ENCODE data around the gene STK32A.
"Not testable (repeated sequence)": the region's sequence is repeated elsewhere in the genome, so short reads cannot be mapped to it uniquely, and the experiment has no call there.

STK32A gene

GRCh38 chr5:147348451-147348850, 113.6 kb downstream of the STK32A start:
- DNase-seq, result no peak

- DNase-seq, result no peak
These were observed 114.4 kb downstream of the STK32A start for GRCh38 chr5:147349241-147349640.

- no peak for DNase-seq
These were observed 124.3 kb downstream of the STK32A start for GRCh38 chr5:147359101-147359500.

DNA sequence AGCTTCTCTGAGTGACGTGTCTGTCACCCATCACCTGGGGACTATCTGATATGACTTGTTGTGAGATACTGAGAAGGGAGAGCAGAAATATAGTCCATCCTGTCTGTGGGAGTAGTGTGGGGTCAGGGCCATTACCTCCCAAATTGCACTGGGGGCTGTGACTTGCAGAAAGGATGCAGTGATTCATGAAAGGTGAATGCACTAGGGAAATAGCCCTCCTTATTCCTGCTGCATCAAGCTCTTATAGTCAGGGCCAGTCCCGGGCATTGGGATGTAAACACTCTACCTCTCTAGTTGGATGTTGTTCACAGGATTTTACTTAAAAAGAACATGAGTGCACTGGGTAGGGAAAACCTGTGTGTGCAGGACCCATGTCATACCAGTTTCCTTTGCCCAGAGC, 124.8 kb downstream of the STK32A start:
- DNase-seq, result no peak

GRCh38 chr5:147360816-147361215, 126.0 kb downstream of the STK32A start:
- DNase-seq, result no peak

GRCh38 chr5:147361441-147362175, 126.8 kb downstream of the STK32A start:
- no peak for DNase-seq

DNA sequence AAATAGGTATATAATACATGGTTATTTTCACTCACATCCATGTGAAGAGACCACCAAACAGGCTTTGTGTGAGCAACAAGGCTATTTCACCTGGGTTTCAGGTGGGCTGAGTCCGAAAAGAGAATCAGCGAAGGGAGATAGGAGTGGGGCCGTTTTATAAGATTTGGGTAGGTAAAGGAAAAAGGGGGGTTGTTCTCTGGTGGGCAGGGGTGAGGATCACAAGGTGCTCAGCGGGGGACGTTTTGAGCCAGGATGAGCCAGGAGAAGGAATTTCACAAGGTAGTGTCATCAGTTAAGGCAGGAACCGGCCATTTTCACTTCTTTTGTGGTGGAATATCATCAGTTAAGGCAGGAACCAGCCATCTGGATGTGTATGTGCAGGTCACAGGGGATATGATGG, 132.6 kb downstream of the STK32A start:
- not testable (repeated sequence) for DNase-seq

DNA sequence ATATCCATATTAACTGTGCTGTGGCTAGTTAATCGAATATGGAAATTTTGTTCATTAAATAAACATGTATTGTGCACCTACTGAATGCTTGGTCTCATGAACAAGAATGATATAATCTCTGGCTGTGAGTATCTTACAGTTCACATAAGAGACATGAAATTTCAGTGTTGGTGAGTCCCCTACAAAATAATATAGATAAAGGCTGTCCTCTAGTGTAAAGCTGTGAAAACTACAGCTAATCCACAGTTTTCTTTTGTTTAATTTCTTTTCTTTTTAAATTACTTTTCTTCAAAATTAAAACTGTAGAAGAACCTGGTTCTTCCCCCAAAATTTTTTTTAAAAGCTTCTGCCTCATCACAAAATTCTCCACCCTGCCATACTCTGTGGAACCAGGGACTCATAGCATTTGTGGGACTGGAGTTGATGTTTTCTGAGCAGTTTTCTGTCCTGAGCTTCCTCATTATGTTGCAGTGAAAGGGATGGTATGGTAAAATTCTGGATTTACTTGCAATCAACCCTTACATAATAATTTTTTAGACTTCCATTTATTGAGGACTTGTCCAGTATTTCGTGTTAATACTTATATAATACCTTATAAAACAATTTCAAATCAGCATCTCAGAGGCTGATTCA, 135.0 kb downstream of the STK32A start:
- no peak for DNase-seq

- DNase-seq, result no peak
These were observed 136.5 kb downstream of the STK32A start for GRCh38 chr5:147371290-147371689.

DNA sequence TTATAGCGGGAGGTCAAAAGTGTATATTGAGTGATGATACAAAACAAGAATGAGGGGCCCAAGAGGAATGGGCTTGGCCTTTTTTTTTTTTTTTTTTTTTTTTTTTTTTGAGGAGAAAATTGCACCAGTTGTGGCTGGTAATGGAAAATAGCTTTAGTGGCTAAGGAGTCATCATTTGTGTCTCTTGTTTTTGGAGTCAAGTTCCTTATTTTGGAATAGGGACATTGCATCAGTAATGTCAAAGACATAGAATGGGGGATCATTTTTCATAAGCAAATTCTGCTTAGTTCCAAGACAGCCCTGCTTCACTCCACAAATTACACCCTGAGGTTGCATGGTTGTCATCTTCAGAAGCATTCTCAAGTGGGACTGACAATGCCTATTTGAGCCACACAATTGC, 137.4 kb downstream of the STK32A start:
- DNase-seq, result no peak

- no peak for DNase-seq
These were observed 138.5 kb downstream of the STK32A start for GRCh38 chr5:147373328-147373727.

DNA sequence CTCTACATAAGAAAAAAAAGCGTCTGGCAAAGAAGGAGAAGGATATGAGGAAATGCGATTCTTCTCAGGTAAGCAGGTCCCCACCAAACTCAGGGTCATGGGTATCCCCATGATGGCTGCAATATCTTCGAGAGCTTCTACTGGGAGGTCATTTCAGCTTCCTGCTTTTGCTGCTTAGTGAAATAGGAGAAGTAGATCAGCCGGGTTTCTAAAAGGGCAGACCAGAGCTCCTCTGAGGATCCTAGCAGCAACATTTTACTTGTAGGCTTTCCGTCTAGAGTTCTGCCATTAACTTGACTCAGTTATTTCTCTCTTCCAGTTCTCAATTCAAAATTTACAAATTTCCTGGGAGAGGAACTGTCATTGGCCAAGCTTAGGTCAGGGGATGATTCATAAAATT, 140.3 kb downstream of the STK32A start:
- DNase-seq, result no peak

DNA sequence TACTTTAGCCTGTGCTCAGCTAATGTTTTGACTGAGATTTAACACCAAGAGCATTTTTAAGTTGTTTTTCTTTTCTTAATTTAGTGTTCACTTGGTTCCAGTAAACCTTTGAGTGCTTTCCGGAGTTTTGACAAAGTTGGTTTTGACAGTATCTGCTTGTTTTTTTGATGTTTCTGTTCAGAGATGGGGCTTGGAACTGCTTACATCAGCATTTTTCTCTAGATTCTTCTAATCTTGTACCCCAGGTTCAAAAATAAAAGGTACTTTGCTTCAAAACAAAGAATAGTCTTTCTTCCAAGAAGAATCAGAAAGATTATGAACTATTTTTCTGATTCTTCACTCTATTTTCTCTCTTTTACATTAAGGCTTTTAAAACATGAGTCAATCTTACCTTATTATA, 142.9 kb downstream of the STK32A start:
- no peak for DNase-seq

GRCh38 chr5:147381555-147381954, 146.7 kb downstream of the STK32A start:
- DNase-seq, result no peak

DNA sequence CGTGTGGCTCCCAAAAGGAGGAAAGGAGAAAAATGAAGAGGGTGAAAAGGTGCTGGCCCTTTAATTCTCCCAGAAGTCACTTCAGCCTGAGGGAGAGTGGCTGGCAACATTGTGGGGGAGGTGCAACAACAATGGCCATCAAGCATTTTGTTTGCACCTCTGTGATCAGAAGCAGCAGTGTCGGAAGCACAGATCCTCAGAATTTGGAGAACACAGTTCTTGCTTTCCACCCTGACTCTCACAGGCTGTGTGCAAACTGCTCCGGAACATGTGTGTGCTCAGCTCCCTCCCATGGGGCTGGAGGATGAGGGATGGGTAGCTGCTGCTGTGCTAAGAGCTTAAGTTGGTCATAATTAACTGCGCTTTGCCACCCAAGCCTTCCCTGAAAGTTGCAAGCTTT, 147.9 kb downstream of the STK32A start:
- no peak for DNase-seq

DNA sequence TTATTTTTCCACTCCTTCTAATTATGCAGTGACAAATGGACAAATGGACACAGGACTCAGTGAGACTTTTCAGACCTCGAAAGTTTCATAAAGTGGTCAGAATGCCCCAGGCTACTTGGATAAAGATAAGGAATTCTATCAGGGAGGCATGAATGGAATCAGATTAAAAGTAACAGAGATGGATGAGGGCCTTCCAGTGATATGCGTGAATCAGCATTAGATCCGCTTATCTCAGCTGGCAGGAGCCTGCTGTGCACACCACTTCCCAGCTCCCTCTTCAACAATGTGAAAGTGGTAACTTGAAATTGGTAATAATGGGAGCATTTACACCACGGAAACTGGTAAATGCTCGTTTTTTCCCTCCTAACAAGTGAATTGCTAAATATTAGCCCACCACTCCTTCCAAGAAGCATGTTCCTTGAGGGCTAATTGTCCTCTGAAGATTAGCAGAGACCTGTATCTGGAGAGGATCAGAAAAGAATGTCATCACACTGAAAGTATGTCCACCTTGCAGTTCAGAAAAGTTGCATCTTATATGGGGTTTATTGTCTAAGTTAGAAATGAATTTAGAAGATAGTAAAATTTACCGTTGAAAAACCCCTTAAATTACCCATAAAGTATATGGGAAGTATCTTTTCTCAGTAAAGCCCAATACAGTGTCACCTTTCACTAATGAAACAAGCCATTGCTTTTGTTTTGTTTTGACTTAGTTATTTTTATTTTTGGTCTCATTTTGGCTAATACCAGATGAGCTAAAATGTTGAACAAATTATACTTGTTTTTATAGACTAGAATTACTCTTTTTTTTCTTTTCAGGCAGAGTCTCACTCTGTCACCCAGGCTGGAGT, 149.7 kb downstream of the STK32A start:
- no peak for DNase-seq

GRCh38 chr5:147387109-147387508, 152.3 kb downstream of the STK32A start:
- no peak for DNase-seq

GRCh38 chr5:147388184-147389108, 153.6 kb downstream of the STK32A start:
- DNase-seq, result no peak

GRCh38 chr5:147390654-147391225, 155.9 kb downstream of the STK32A start:
- DNase-seq, result no peak

- no peak for DNase-seq
These were observed 157.0 kb downstream of the STK32A start for GRCh38 chr5:147391781-147392180.

- DNase-seq, result no peak
These were observed 159.2 kb downstream of the STK32A start for GRCh38 chr5:147393874-147394672.

Measured in central memory CD4-positive, alpha-beta T cell (primary cell).